Right lobe of liver (tissue), 4 donors: ENCODE results near the gene UBE2E2.

ENCODE experiments used
- POLR2A ChIP-seq: fragments of 450-650 bp; IDR thresholded peaks from one replicate; pipeline ENCODE4 v1.6.1; 2017; ENCODE audit warnings: antibody characterized with exemption, mild to moderate bottlenecking
- TF ChIP-seq, protein P1 (sequence below), 4 donors: fragments of 200-600 bp in 3 of 4; fragments of 450-650 bp in 1 of 4; IDR thresholded peaks; one replicate each; pipeline versions ENCODE4 v1.5.1 to v1.8.0; 2016 to 2022; ENCODE audit warnings: antibody characterized with exemption in 4 of 4, mild to moderate bottlenecking in 2 of 4
- donor health status: DM: no; HTN: no; CAD: no.
- donor health status: DM: no; HTN: no; CAD: no.
- donor health status: DM: no; HTN: yes; CAD: no.

DNA sequence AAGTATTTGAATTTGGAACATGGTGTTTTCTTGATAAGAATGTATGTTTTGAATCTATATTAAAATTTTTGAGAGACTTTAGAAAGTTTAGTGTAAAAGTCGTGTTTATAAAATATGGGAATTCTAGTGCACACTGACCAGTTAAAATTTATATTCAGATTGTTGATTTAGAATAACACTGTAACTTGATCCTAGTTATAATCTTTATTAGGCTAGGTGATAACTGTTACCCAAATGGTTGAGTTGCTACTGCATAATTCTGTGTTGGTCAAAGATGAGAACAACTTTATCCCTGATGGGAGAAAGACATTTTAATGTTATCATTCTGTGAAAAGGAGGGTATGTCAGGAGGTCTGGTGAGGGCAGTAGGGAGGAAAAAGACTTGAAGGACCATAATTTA is 249.3 kb downstream of the UBE2E2 start:
- TF ChIP-seq, protein P1, sequence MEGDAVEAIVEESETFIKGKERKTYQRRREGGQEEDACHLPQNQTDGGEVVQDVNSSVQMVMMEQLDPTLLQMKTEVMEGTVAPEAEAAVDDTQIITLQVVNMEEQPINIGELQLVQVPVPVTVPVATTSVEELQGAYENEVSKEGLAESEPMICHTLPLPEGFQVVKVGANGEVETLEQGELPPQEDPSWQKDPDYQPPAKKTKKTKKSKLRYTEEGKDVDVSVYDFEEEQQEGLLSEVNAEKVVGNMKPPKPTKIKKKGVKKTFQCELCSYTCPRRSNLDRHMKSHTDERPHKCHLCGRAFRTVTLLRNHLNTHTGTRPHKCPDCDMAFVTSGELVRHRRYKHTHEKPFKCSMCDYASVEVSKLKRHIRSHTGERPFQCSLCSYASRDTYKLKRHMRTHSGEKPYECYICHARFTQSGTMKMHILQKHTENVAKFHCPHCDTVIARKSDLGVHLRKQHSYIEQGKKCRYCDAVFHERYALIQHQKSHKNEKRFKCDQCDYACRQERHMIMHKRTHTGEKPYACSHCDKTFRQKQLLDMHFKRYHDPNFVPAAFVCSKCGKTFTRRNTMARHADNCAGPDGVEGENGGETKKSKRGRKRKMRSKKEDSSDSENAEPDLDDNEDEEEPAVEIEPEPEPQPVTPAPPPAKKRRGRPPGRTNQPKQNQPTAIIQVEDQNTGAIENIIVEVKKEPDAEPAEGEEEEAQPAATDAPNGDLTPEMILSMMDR (IDR thresholded peaks at IDR 0.05): no peak
- no peak for TF ChIP-seq POLR2A
